ENCODE measurements around the gene PDE4D. TPM values are rescaled to one million over a fixed set of nuclear protein-coding genes. Genes with fewer than 3 reads are reported as not detected.
A peak's percentile ranks its signal among the peaks of the same experiment; 100 is the strongest.

Gene PDE4D
- total RNA-seq, 1 donor from 2014 or later: 39.2 TPM

DNA sequence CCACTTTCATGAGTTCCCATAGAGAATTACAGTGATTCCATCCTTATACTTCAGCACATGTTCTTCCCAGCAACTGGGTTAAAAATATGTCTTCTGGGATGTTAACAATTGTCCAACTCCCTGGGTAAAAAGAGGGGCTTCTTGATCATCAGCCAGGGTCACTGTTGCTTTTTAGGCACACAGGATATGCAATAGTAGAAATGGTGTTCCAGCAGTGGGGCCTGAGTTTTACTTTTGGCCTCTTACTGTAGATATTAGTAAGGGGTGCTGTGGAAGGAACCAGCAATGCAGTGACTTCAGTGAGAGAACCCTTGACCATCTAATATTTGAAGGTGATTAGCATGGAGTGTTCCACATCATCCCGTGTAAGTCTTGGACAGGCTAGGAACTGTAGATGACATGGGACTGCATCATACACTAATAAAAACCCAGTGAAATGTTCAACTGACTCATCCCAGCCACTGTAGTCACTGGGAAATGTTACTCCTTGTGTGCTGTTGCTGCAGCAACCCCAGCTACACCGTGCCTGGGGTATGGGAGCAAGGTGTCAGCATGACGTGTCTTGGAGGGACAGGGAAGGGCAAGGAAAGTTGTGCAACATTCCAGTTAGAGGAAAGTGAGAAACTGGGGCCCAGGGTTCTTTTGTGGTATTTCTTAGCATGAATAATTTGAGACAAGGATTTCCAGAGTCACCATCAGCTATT, 699.8 kb downstream of the PDE4D start:
- TF ChIP-seq, protein P1, sequence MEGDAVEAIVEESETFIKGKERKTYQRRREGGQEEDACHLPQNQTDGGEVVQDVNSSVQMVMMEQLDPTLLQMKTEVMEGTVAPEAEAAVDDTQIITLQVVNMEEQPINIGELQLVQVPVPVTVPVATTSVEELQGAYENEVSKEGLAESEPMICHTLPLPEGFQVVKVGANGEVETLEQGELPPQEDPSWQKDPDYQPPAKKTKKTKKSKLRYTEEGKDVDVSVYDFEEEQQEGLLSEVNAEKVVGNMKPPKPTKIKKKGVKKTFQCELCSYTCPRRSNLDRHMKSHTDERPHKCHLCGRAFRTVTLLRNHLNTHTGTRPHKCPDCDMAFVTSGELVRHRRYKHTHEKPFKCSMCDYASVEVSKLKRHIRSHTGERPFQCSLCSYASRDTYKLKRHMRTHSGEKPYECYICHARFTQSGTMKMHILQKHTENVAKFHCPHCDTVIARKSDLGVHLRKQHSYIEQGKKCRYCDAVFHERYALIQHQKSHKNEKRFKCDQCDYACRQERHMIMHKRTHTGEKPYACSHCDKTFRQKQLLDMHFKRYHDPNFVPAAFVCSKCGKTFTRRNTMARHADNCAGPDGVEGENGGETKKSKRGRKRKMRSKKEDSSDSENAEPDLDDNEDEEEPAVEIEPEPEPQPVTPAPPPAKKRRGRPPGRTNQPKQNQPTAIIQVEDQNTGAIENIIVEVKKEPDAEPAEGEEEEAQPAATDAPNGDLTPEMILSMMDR (IDR thresholded peaks at IDR 0.05; ENCODE audit: insufficient read depth, low read length, poor library complexity, severe bottlenecking): no peak
- peak; percentile 89 for DNase-seq (ENCODE audit: low read depth)
- no peaks in the 10 kb centered on the region for H3K27me3 ChIP-seq (ENCODE audit: control insufficient read depth, insufficient read depth, low read length)
- H3K4me3 ChIP-seq (ENCODE audit: low read depth, low read length): no peak overlapping the region
- no peaks in the 10 kb centered on the region for H3K36me3 ChIP-seq (ENCODE audit: control insufficient read depth, insufficient read depth, low read length)

DNA sequence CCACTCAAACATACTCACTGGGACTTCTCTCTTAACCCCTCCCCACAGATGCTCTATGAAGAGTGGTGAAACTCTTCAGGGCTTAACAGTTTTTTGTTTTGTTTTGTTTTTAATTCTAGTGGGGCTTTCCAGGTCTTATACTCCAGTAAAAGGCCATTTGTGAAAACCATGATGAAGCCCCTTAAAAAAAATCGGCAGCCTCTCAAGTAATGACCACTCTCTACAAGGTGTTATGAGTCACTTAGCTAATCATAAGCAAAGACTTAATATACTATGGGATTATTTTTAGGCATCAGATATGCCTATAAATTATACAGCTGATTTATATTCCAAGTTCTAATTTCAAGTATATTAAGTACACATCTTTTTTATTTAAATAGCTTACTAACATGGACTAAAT, 702.8 kb downstream of the PDE4D start:
- TF ChIP-seq, protein P1 (IDR thresholded peaks at IDR 0.05; ENCODE audit: insufficient read depth, low read length, poor library complexity, severe bottlenecking): no peak
- H3K4me3 ChIP-seq (ENCODE audit: low read depth, low read length): no peak overlapping the region
- no peaks in the 10 kb centered on the region for H3K36me3 ChIP-seq (ENCODE audit: control insufficient read depth, insufficient read depth, low read length)

DNA sequence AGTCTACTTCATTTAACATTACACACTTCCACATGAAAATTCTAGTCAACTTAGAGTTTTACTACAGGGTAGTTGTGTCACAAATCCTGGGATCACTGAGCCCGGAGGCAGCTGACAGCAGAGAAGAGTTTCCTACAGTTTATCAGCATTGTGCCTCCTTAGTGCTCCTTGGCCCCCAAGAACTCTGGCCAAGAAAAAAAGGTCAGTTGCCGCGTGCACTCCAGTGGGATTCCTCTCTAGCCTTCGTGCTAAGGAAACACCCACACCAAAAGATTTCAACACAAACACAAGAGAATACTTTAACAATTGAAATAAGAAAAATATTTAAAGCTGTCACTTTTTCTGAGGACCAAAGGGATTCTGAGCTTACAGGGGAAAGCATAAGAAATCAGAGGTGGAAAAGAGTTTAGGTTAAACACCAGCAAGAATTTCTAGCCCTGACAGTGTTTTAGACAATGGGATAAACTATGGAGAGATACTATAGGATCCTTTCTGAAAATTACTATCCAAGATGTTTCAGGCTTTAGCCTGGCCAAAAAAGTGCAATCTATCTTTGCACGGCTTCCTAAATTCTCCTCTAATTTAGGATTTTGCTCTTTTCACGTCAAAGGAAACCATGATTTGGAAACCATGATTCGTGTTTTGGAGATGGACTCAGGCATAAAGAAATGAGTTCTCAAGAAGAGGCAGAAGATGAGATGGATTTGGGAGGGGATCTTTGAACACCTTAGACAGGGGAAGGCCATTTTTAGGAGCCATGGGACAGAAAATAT, 703.9 kb downstream of the PDE4D start:
- Histone ChIP-seq H3K27me3 (ENCODE audit: control insufficient read depth, insufficient read depth, low read length) (no peaks in the 10 kb centered on the region), H3K4me3 (ENCODE audit: low read depth, low read length) (no peak overlapping the region), H3K36me3 (ENCODE audit: control insufficient read depth, insufficient read depth, low read length) (no peaks in the 10 kb centered on the region)
- no peak for DNase-seq (ENCODE audit: low read depth)
- TF ChIP-seq, protein P1 (IDR thresholded peaks at IDR 0.05; ENCODE audit: insufficient read depth, low read length, poor library complexity, severe bottlenecking): no peak

More for the DNA sequence above, 702.8 kb downstream of the PDE4D start:
- no peaks in the 10 kb centered on the region for H3K27me3 ChIP-seq (ENCODE audit: control insufficient read depth, insufficient read depth, low read length)
- DNase-seq (ENCODE audit: low read depth): no peak

DNA sequence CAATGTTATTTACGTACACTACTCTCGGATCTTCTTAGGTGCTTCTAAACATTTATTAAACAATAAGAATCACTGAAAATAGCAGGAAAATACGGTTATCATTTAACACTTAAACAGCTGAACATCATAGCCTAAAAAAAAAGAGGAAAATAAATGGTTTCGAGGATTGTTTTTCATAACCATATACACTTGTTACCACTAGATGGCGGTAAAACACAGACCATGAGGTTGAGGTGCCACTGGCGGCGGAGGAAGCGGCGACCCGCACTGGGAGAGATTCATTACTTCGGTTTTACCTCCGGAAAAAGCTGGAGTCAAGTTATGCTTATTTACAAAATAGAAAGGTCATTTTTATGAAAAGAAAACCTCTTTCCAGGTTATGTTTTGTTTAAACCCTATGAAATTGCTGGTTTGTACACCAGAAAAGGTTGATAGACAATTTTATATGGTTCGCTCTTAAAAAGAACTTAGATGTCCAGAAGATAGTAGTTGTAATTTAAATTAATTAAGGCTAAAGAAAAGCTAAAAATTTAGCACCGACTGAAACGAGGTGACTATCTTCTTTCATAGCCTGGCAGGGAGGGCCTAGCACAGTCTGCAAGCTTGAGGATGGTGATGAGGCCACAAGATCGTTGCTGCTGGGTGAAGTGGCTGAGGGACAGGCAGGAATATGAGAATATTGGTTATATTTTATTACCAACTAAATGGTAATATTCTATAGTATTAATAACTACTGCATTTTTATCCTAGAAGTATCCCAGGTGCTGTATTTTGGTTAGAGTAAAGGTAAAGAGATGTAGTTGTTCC, 704.9 kb downstream of the PDE4D start:
- H3K4me3 ChIP-seq (ENCODE audit: low read depth, low read length): no peak overlapping the region
- no peaks in the 10 kb centered on the region for H3K27me3 ChIP-seq (ENCODE audit: control insufficient read depth, insufficient read depth, low read length)
- DNase-seq (ENCODE audit: low read depth): peak; percentile 32
- TF ChIP-seq, protein P1 (IDR thresholded peaks at IDR 0.05; ENCODE audit: insufficient read depth, low read length, poor library complexity, severe bottlenecking): peak; percentile 60
- H3K36me3 ChIP-seq (ENCODE audit: control insufficient read depth, insufficient read depth, low read length): no peaks in the 10 kb centered on the region

DNA sequence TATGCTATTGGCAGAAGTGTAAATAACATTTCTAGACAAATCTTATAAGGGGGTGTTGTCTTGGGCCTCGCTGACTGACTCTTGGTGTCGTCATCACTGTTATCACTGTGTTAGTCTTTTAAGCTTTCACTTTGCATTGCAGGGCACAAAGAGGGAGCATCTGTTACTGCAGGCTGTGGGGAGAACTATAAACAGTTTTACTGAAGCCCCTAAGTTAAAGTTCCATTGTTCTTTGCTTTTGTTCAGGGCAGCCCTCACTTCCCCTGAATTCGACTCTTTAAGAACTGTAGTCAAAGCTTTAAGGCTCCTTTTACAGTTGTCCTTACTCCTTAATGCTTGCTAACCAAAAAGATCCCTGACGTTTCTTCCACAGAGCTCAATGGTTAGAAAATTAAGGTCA, 705.7 kb downstream of the PDE4D start:
- H3K36me3 ChIP-seq (ENCODE audit: control insufficient read depth, insufficient read depth, low read length): no peaks in the 10 kb centered on the region
- DNase-seq (ENCODE audit: low read depth): no peak
- TF ChIP-seq, protein P1 (IDR thresholded peaks at IDR 0.05; ENCODE audit: insufficient read depth, low read length, poor library complexity, severe bottlenecking): no peak
- H3K4me3 ChIP-seq (ENCODE audit: low read depth, low read length): no peak overlapping the region
- H3K27me3 ChIP-seq (ENCODE audit: control insufficient read depth, insufficient read depth, low read length): no peaks in the 10 kb centered on the region

Data from kidney epithelial cell (primary cell).